ENCODE measurements around the gene RAB11FIP4.

The RAB11FIP4 gene

GRCh38 chr17:31388351-31388750 is 3.1 kb upstream of the RAB11FIP4 start:
- no peak for DNase-seq

- DNase-seq = no peak
Measured at GRCh38 chr17:31388770-31389656, 2.5 kb upstream of the RAB11FIP4 start.

GRCh38 chr17:31389657-31390381 is 1.7 kb upstream of the RAB11FIP4 start:
- no peak for DNase-seq

GRCh38 chr17:31390426-31390747 is 1.1 kb upstream of the RAB11FIP4 start:
- DNase-seq = no peak

GRCh38 chr17:31390748-31391495 is 553 bp upstream of the RAB11FIP4 start:
- no peak for DNase-seq

- no peak for DNase-seq
Measured at GRCh38 chr17:31392002-31392855, 754 bp downstream of the RAB11FIP4 start.

- no peak for DNase-seq
Measured at GRCh38 chr17:31392856-31393748, 1.6 kb downstream of the RAB11FIP4 start.

- no peak for DNase-seq
Measured at GRCh38 chr17:31393749-31394146, 2.3 kb downstream of the RAB11FIP4 start.

- DNase-seq = no peak
Measured at GRCh38 chr17:31394544-31394943, 3.1 kb downstream of the RAB11FIP4 start.

GRCh38 chr17:31397256-31397939 is 5.9 kb downstream of the RAB11FIP4 start:
- DNase-seq = no peak

GRCh38 chr17:31398381-31399311 is 7.2 kb downstream of the RAB11FIP4 start:
- DNase-seq = no peak

GRCh38 chr17:31400481-31400950 is 9.0 kb downstream of the RAB11FIP4 start:
- DNase-seq = no peak

- DNase-seq = no peak
Measured at GRCh38 chr17:31401456-31402254, 10.2 kb downstream of the RAB11FIP4 start.

GRCh38 chr17:31404028-31404949 is 12.8 kb downstream of the RAB11FIP4 start:
- DNase-seq = no peak

- no peak for DNase-seq
Measured at GRCh38 chr17:31405890-31406371, 14.5 kb downstream of the RAB11FIP4 start.

- DNase-seq = no peak
Measured at GRCh38 chr17:31408586-31408985, 17.1 kb downstream of the RAB11FIP4 start.

GRCh38 chr17:31411707-31412285 is 20.3 kb downstream of the RAB11FIP4 start:
- no peak for DNase-seq
